Measurements from ENCODE around the gene AKAP13. TPM values are rescaled to one million over a fixed set of nuclear protein-coding genes. Genes with fewer than 3 reads are reported as not detected.

The AKAP13 gene
- total RNA-seq, 4 donors from 2014 or later, result 105 to 167 (median 129) TPM

GRCh38 chr15:85679231-85679630 lies 298.8 kb downstream of the AKAP13 start:
- H3K4me3 ChIP-seq (ENCODE audit: low read depth, poor library complexity, severe bottlenecking), result no peak overlapping the region
- intact Hi-C loops (cut with DNase I; ENCODE audit: low total_unique reads), result no loop called here
- 70 to 74% methylated on average over 4 of the region's 4 CpGs for WGBS, 2 donors
- no peak for DNase-seq (ENCODE audit: low spot score in 2 of 2)
- TF ChIP-seq POLR2A (IDR thresholded peaks at IDR 0.05) (no peak), CTCF (IDR thresholded peaks at IDR 0.05) (no peak)

DNA sequence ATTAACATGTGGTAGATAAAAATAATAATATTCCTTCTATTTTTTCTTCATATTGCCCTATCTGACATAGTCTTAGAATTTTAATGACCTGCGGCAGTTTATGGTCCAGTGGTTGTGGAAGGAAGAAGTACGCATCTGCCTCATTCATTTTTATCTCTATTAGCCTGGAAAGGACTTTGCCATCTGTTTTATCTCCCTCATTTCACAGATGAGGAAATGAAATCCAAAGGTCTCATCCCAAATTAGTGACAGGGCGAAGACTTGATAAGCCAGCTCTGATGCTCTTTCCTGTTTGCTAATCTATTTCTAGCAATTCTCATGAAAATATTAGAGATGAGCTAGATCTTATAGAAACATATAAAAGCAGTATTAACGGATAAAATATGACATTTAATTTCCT lies 301.0 kb downstream of the AKAP13 start:
- 86 to 89% methylated on average over 4 of the region's 4 CpGs for WGBS, 2 donors
- intact Hi-C loops (cut with DNase I; ENCODE audit: low total_unique reads), result no loop called here
- TF ChIP-seq CTCF (IDR thresholded peaks at IDR 0.05) (no peak), POLR2A (IDR thresholded peaks at IDR 0.05) (no peak)
- DNase-seq (ENCODE audit: low spot score in 2 of 2), result no peak
- no peak overlapping the region for H3K4me3 ChIP-seq (ENCODE audit: low read depth, poor library complexity, severe bottlenecking)

GRCh38 chr15:85684174-85684710 lies 303.8 kb downstream of the AKAP13 start:
- DNase-seq (ENCODE audit: low spot score in 2 of 2), result no peak
- no peak overlapping the region for H3K4me3 ChIP-seq (ENCODE audit: low read depth, poor library complexity, severe bottlenecking)
- intact Hi-C loops (cut with DNase I; ENCODE audit: low total_unique reads), result no loop called here
- no peak for TF ChIP-seq CTCF (IDR thresholded peaks at IDR 0.05)
- WGBS, 2 donors, result 86 to 88% methylated on average over 6 of the region's 6 CpGs

GRCh38 chr15:85685356-85685755 lies 305.0 kb downstream of the AKAP13 start:
- H3K4me3 ChIP-seq (ENCODE audit: low read depth, poor library complexity, severe bottlenecking), result no peak overlapping the region
- TF ChIP-seq POLR2A (IDR thresholded peaks at IDR 0.05) (no peak), CTCF (IDR thresholded peaks at IDR 0.05) (no peak)
- DNase-seq (ENCODE audit: low spot score in 2 of 2), result no peak
- 87 to 89% methylated on average over 9 of the region's 9 CpGs for WGBS, 2 donors
- intact Hi-C loops (cut with DNase I; ENCODE audit: low total_unique reads), result no loop called here

DNA sequence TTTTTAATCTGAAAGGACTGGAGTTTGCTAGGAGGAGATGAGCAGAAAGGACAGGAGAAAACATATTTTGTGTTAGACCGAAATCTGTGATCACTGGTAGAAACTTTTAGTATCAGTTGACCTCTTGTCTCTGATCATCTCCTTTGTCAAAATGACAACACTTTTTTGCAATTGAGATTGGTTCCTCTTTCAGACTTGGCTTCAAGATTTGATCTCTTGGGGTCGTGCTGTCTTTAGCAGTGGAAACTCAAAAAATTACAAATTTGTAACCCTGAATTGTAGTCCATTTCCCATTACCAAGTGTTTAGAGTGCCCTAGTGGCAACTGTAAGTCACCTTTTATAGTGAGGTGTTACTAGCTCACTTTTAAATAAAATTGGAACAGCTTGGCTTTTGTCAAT lies 306.9 kb downstream of the AKAP13 start:
- TF ChIP-seq POLR2A (IDR thresholded peaks at IDR 0.05) (no peak), CTCF (IDR thresholded peaks at IDR 0.05) (no peak)
- no peak overlapping the region for H3K4me3 ChIP-seq (ENCODE audit: low read depth, poor library complexity, severe bottlenecking)
- intact Hi-C loops (cut with DNase I; ENCODE audit: low total_unique reads), result no loop called here
- 85 to 93% methylated on average over 2 of the region's 2 CpGs for WGBS, 2 donors
- no peak for DNase-seq (ENCODE audit: low spot score in 2 of 2)

- DNase-seq (ENCODE audit: low spot score in 2 of 2), result no peak
- H3K4me3 ChIP-seq (ENCODE audit: low read depth, poor library complexity, severe bottlenecking), result no peak overlapping the region
- intact Hi-C loops (cut with DNase I; ENCODE audit: low total_unique reads), result no loop called here
- TF ChIP-seq CTCF (IDR thresholded peaks at IDR 0.05) (no peak), POLR2A (IDR thresholded peaks at IDR 0.05) (no peak)
- WGBS, 2 donors, result 58 to 59% methylated on average over 3 of the region's 3 CpGs
Observed at GRCh38 chr15:85688711-85689110, 308.3 kb downstream of the AKAP13 start.
